Pulmonary artery endothelial cell (primary cell): ENCODE measurements around the gene FASTKD3. TPM values are rescaled to one million over a fixed set of nuclear protein-coding genes. Genes with fewer than 3 reads are reported as not detected.
"Not testable (repeated sequence)": the region's sequence is repeated elsewhere in the genome, so short reads cannot be mapped to it uniquely, and the experiment has no call there.

Source experiments
- DNase-seq: peaks from one replicate; pipeline ENCODE4 v3.0.0-alpha.2; 2011; ENCODE audit warnings: low read depth, low spot score
- total RNA-seq: library from RNA; depleted of rRNA; stranded (reverse); fragments of >200 nt; gene quantifications from 2 replicates; pipeline ENCODE4 v1.2.3, GENCODE V29; 2014

The FASTKD3 gene
- total RNA-seq, result 12.7 and 13.3 TPM in 2 replicates

- peak; percentile 76 for DNase-seq
These were observed at the start of gene FASTKD3, which contains the start of gene MTRR for GRCh38 chr5:7868773-7869473. TSS of gene FASTKD3 (minus strand) at chr5:7869031. CDS start at chr5:7868083, 948 bp downstream. TSS of gene MTRR (plus strand) at chr5:7869148. CDS start at chr5:7870795, 1,647 bp downstream.

GRCh38 chr5:7917130-7918123 is 48.6 kb upstream of the FASTKD3 start:
- no peak for DNase-seq

- no peak for DNase-seq
These were observed 47.5 kb upstream of the FASTKD3 start for GRCh38 chr5:7916171-7916804.

GRCh38 chr5:7911429-7911771 is 42.6 kb upstream of the FASTKD3 start:
- not testable (repeated sequence) for DNase-seq

GRCh38 chr5:7910738-7911428 is 42.1 kb upstream of the FASTKD3 start:
- DNase-seq, result no peak

- no peak for DNase-seq
These were observed 39.5 kb upstream of the FASTKD3 start for GRCh38 chr5:7908317-7908716.

GRCh38 chr5:7907612-7908011 is 38.8 kb upstream of the FASTKD3 start:
- no peak for DNase-seq

GRCh38 chr5:7904170-7904569 is 35.3 kb upstream of the FASTKD3 start:
- no peak for DNase-seq

GRCh38 chr5:7902666-7903625 is 34.1 kb upstream of the FASTKD3 start:
- DNase-seq, result no peak

GRCh38 chr5:7902201-7902600 is 33.4 kb upstream of the FASTKD3 start:
- no peak for DNase-seq

- no peak for DNase-seq
These were observed 28.3 kb upstream of the FASTKD3 start for GRCh38 chr5:7897014-7897600.

- no peak for DNase-seq
These were observed 26.0 kb upstream of the FASTKD3 start for GRCh38 chr5:7894860-7895259.

GRCh38 chr5:7894439-7894838 is 25.6 kb upstream of the FASTKD3 start:
- no peak for DNase-seq

- no peak for DNase-seq
These were observed 20.1 kb upstream of the FASTKD3 start for GRCh38 chr5:7888901-7889300.

GRCh38 chr5:7886849-7887475 is 18.1 kb upstream of the FASTKD3 start:
- no peak for DNase-seq

- no peak for DNase-seq
These were observed 15.8 kb upstream of the FASTKD3 start for GRCh38 chr5:7884491-7885267.

GRCh38 chr5:7882926-7883325 is 14.1 kb upstream of the FASTKD3 start:
- DNase-seq, result no peak

GRCh38 chr5:7881816-7882215 is 13.0 kb upstream of the FASTKD3 start:
- DNase-seq, result no peak
